Measurements from ENCODE around the gene IQSEC1. TPM values are rescaled to one million over a fixed set of nuclear protein-coding genes. Genes with fewer than 3 reads are reported as not detected.

The IQSEC1 gene
- total and polyA plus RNA-seq, 10 of the 15 experiments (the other 5 are each of a cell fraction or from before 2014, with no cell fraction given), result 0.92 to 55.2 (median 8.5) TPM

- TF ChIP-seq, protein P1, sequence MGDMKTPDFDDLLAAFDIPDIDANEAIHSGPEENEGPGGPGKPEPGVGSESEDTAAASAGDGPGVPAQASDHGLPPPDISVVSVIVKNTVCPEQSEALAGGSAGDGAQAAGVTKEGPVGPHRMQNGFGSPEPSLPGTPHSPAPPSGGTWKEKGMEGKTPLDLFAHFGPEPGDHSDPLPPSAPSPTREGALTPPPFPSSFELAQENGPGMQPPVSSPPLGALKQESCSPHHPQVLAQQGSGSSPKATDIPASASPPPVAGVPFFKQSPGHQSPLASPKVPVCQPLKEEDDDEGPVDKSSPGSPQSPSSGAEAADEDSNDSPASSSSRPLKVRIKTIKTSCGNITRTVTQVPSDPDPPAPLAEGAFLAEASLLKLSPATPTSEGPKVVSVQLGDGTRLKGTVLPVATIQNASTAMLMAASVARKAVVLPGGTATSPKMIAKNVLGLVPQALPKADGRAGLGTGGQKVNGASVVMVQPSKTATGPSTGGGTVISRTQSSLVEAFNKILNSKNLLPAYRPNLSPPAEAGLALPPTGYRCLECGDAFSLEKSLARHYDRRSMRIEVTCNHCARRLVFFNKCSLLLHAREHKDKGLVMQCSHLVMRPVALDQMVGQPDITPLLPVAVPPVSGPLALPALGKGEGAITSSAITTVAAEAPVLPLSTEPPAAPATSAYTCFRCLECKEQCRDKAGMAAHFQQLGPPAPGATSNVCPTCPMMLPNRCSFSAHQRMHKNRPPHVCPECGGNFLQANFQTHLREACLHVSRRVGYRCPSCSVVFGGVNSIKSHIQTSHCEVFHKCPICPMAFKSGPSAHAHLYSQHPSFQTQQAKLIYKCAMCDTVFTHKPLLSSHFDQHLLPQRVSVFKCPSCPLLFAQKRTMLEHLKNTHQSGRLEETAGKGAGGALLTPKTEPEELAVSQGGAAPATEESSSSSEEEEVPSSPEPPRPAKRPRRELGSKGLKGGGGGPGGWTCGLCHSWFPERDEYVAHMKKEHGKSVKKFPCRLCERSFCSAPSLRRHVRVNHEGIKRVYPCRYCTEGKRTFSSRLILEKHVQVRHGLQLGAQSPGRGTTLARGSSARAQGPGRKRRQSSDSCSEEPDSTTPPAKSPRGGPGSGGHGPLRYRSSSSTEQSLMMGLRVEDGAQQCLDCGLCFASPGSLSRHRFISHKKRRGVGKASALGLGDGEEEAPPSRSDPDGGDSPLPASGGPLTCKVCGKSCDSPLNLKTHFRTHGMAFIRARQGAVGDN (IDR thresholded peaks at IDR 0.05), result peak; percentile 28; the same call in 1 of the 2 replicates
- TF ChIP-seq BCL11A (IDR thresholded peaks at IDR 0.05; ENCODE audit: low read depth, low read length), result peak; percentile 53
- TF ChIP-seq GATAD2B (conservative IDR thresholded peaks at IDR 0.05; ENCODE audit: low read depth), result peak; percentile 75
- peak; percentile 69 for TF ChIP-seq IKZF1 (conservative IDR thresholded peaks at IDR 0.05)
- TF ChIP-seq MXI1 (IDR thresholded peaks at IDR 0.05; ENCODE audit: low read depth, low read length), result no peak
- TF ChIP-seq ZNF217 (IDR thresholded peaks at IDR 0.05), result no peak
- TF ChIP-seq TCF12 (IDR thresholded peaks at IDR 0.05; ENCODE audit: low read depth, low read length), result peak; percentile 94
- TF ChIP-seq EED (IDR thresholded peaks at IDR 0.05; ENCODE audit: low read depth), result 0 out of 2 replicates have a peak, but pooled peaks have one; percentile 26
Observed at GRCh38 chr3:13023235-13023970, 49.8 kb downstream of the IQSEC1 start (continued).

Measured in GM12878 (cell line).